ENCODE measurements around the gene AEBP2.

- TF ChIP-seq SUZ12 (IDR thresholded peaks at IDR 0.05; ENCODE audit: low read length) = no peak
- no peak for TF ChIP-seq SIRT6 (IDR thresholded peaks at IDR 0.05; ENCODE audit: low read length)
- no peak for TF ChIP-seq SIN3A (conservative IDR thresholded peaks at IDR 0.05 in 1 of 2, IDR thresholded peaks at IDR 0.05 in 1 of 2; ENCODE audit: low read depth in 1 of 2, low read length in 2 of 2)
- no peak for TF ChIP-seq RNF2 (IDR thresholded peaks at IDR 0.05; ENCODE audit: borderline replicate concordance, low read depth, low read length, missing control alignments, poor library complexity, severe bottlenecking)
- TF ChIP-seq CEBPB (IDR thresholded peaks at IDR 0.05; ENCODE audit: low read depth, low read length) = no peak
- no peak for TF ChIP-seq EP300 (IDR thresholded peaks at IDR 0.05; ENCODE audit: borderline replicate concordance in 1 of 2, low read depth in 2 of 2, low read length in 2 of 2)
- TF ChIP-seq EZH2 (IDR thresholded peaks at IDR 0.05; ENCODE audit: low read depth, low read length, severe bottlenecking) = no peak
These were observed 16.9 kb downstream of the AEBP2 start for GRCh38 chr12:19456176-19456575.

Data from H1 (cell line).